ENCODE data around the gene KIFC3. TPM values are rescaled to one million over a fixed set of nuclear protein-coding genes. Genes with fewer than 3 reads are reported as not detected.
"Not testable (repeated sequence)": the region's sequence is repeated elsewhere in the genome, so short reads cannot be mapped to it uniquely, and the experiment has no call there.

Gene KIFC3
- total RNA-seq, 1 donor from 2014 or later = 27.6 TPM

DNA sequence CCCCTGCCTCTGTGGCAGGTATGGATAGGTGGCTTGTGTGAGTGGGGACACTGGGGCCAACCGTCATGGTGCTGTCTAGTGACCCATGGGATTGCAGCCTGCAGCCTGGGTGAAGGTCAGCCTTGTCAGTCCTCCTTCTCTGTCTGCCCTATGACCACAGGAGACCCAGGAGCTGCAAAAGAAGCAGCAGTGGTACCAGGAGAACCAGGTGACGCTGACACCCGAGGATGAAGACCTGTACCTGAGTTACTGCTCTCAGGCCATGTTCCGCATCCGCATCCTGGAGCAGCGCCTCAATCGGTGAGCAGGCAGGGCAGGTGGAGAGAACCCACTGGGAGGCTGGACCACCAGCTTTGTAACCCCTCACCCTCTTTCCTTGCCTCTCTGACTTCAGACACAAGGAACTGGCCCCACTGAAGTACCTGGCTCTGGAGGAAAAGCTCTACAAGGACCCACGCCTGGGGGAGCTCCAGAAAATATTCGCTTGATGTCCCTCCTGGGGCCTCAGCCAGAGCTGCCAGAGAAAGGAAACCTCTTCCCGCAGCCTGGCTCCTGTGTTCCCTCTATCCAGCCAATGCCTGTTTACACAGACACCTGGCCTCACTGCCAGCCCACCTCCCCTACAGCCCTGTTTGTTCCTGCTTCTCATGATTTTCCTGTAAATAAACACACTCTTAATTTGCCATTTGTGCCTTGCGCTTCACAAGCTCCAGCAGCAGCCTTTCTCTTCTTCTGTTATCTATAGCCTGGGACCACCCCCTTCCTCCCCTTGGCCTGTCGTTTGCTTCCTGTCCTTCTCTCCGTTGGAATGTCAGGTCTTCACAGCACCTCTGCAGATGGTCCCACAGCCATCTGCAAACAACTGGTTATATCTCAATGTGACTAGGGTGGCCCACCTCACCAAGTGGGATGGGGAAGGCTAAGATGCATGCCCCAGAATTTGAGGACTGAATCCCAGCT lies 71.2 kb downstream of the KIFC3 start:
- peaks cover 8% of the 10 kb centered on the region for H3K9me3 Mint-ChIP-seq (ENCODE audit: low read depth)
- TF ChIP-seq, protein P1, sequence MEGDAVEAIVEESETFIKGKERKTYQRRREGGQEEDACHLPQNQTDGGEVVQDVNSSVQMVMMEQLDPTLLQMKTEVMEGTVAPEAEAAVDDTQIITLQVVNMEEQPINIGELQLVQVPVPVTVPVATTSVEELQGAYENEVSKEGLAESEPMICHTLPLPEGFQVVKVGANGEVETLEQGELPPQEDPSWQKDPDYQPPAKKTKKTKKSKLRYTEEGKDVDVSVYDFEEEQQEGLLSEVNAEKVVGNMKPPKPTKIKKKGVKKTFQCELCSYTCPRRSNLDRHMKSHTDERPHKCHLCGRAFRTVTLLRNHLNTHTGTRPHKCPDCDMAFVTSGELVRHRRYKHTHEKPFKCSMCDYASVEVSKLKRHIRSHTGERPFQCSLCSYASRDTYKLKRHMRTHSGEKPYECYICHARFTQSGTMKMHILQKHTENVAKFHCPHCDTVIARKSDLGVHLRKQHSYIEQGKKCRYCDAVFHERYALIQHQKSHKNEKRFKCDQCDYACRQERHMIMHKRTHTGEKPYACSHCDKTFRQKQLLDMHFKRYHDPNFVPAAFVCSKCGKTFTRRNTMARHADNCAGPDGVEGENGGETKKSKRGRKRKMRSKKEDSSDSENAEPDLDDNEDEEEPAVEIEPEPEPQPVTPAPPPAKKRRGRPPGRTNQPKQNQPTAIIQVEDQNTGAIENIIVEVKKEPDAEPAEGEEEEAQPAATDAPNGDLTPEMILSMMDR (IDR thresholded peaks at IDR 0.05; ENCODE audit: unreplicated experiment) = no peak
- no peaks in the 10 kb centered on the region for H3K27me3 Mint-ChIP-seq
- H3K27ac Mint-ChIP-seq = no peak overlapping the region
- H3K4me3 Mint-ChIP-seq (ENCODE audit: low read depth) = no peak overlapping the region
- H3K36me3 Mint-ChIP-seq (ENCODE audit: insufficient read depth) = peaks cover 3% of the 10 kb centered on the region
- peaks cover 7% of the 10 kb centered on the region for H3K4me1 Mint-ChIP-seq (ENCODE audit: low read depth)
- no peak for DNase-seq (ENCODE audit: low spot score, unreplicated experiment)

- not testable (repeated sequence) for H3K27me3 Mint-ChIP-seq; H3K4me3 Mint-ChIP-seq (ENCODE audit: low read depth); H3K4me1 Mint-ChIP-seq (ENCODE audit: low read depth); H3K9me3 Mint-ChIP-seq (ENCODE audit: low read depth); H3K36me3 Mint-ChIP-seq (ENCODE audit: insufficient read depth); DNase-seq (ENCODE audit: low spot score, unreplicated experiment); H3K27ac Mint-ChIP-seq
Observed at GRCh38 chr16:57729852-57730251, 72.4 kb downstream of the KIFC3 start.

DNA sequence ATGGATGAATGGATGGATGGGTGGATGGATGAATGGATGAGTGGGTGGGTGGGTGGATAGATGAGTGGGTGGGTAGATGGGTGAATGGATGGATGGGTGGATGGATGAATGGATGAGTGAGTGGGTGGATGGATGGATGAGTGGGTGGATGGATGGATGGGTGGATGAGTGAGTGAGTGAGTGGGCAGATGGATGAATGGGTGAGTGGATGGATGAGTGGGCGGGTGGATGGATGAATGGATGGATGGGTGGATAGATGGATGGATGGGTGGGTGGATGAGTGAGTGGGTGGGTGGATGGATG lies 73.2 kb downstream of the KIFC3 start:
- H3K27me3 Mint-ChIP-seq = no peaks in the 10 kb centered on the region
- H3K4me3 Mint-ChIP-seq (ENCODE audit: low read depth) = no peak overlapping the region
- peaks cover 3% of the 10 kb centered on the region for H3K4me1 Mint-ChIP-seq (ENCODE audit: low read depth)
- H3K9me3 Mint-ChIP-seq (ENCODE audit: low read depth) = peaks cover 8% of the 10 kb centered on the region
- no peak for DNase-seq (ENCODE audit: low spot score, unreplicated experiment)
- peaks cover 3% of the 10 kb centered on the region for H3K36me3 Mint-ChIP-seq (ENCODE audit: insufficient read depth)
- H3K27ac Mint-ChIP-seq = no peak overlapping the region
- TF ChIP-seq, protein P1 (IDR thresholded peaks at IDR 0.05; ENCODE audit: unreplicated experiment) = no peak

- Mint-ChIP-seq H3K4me3 (ENCODE audit: low read depth) (no peak overlapping the region), H3K4me1 (ENCODE audit: low read depth) (peaks cover 3% of the 10 kb centered on the region), H3K27ac (no peak overlapping the region), H3K27me3 (no peaks in the 10 kb centered on the region), H3K36me3 (ENCODE audit: insufficient read depth) (peaks cover 3% of the 10 kb centered on the region), H3K9me3 (ENCODE audit: low read depth) (peaks cover 8% of the 10 kb centered on the region)
- DNase-seq (ENCODE audit: low spot score, unreplicated experiment) = no peak
- TF ChIP-seq, protein P1 (IDR thresholded peaks at IDR 0.05; ENCODE audit: unreplicated experiment) = no peak
Observed at GRCh38 chr16:57728336-57729181, 73.7 kb downstream of the KIFC3 start.

DNA sequence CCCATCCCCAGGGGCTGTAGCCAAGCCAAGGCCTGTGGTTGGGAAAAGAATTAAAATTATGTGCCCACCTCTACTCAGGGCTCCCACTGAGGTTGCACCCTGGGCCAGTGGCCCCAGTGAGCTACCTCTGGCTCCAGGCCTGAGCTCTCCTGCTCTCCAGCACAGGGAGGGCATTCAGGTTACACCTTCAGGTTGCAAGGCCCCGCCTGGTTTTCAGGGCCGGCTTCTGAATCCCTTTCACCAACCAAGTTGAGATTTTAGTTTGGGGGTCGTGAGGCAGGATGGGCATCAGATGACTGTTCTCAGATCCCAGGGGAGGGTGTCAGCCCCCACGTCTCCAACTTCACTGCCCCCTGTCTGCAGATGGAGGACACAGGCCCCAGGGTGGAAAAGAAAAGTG lies 74.7 kb downstream of the KIFC3 start:
- H3K4me1 Mint-ChIP-seq (ENCODE audit: low read depth) = peaks cover 3% of the 10 kb centered on the region
- TF ChIP-seq, protein P1 (IDR thresholded peaks at IDR 0.05; ENCODE audit: unreplicated experiment) = no peak
- H3K9me3 Mint-ChIP-seq (ENCODE audit: low read depth) = peaks cover 1% of the 10 kb centered on the region
- no peak for DNase-seq (ENCODE audit: low spot score, unreplicated experiment)
- no peak overlapping the region for H3K27ac Mint-ChIP-seq
- H3K4me3 Mint-ChIP-seq (ENCODE audit: low read depth) = no peak overlapping the region
- H3K27me3 Mint-ChIP-seq = no peaks in the 10 kb centered on the region
- H3K36me3 Mint-ChIP-seq (ENCODE audit: insufficient read depth) = no peaks in the 10 kb centered on the region
